GM12891 (cell line): ENCODE results near the gene PRDX6.

ENCODE experiments used
- POLR2AphosphoS5 ChIP-seq: IDR thresholded peaks from 2 replicates; pipeline ENCODE4 v1.6.1; 2011; ENCODE audit warnings: low read depth, low read length, control low read depth
- TAF1 ChIP-seq: IDR thresholded peaks from 2 replicates; pipeline ENCODE4 v1.6.1; 2011; ENCODE audit warnings: low read depth, low read length, control low read depth

GRCh38 chr1:173505391-173505790 is 28.3 kb downstream of the PRDX6 start:
- TF ChIP-seq POLR2AphosphoS5 (no peak), TAF1 (no peak)
